OCI-M2 (cell line): ENCODE measurements around the gene DNAL1.

Experiments used
- DNase-seq: peaks from one replicate; lab custom pipeline; 2025; ENCODE audit not compliant: unreplicated experiment; lab: John Stamatoyannopoulos, UW

DNAL1 gene

GRCh38 chr14:73741876-73742519 lies 97.2 kb downstream of the DNAL1 start:
- no peak for DNase-seq

GRCh38 chr14:73742520-73743238 lies 97.9 kb downstream of the DNAL1 start:
- no peak for DNase-seq

GRCh38 chr14:73743431-73743931 lies 98.7 kb downstream of the DNAL1 start:
- no peak for DNase-seq

- no peak for DNase-seq
Measured at GRCh38 chr14:73744175-73744867, 99.5 kb downstream of the DNAL1 start.

- no peak for DNase-seq
Measured at GRCh38 chr14:73744874-73745529, 100.2 kb downstream of the DNAL1 start.

GRCh38 chr14:73745571-73746519 lies 101.1 kb downstream of the DNAL1 start:
- DNase-seq, result no peak

- no peak for DNase-seq
Measured at GRCh38 chr14:73746520-73747378, 102.0 kb downstream of the DNAL1 start.

- no peak for DNase-seq
Measured at GRCh38 chr14:73747379-73748211, 102.8 kb downstream of the DNAL1 start.

- DNase-seq, result no peak
Measured at GRCh38 chr14:73748858-73749357, 104.1 kb downstream of the DNAL1 start.

- no peak for DNase-seq
Measured at GRCh38 chr14:73749706-73750530, 105.1 kb downstream of the DNAL1 start.

GRCh38 chr14:73750531-73750901 lies 105.7 kb downstream of the DNAL1 start:
- DNase-seq, result no peak

- DNase-seq, result no peak
Measured at GRCh38 chr14:73751157-73751691, 106.4 kb downstream of the DNAL1 start.

GRCh38 chr14:73752297-73752992 lies 107.7 kb downstream of the DNAL1 start:
- DNase-seq, result no peak
